NCI-H446 (cell line): Measurements from ENCODE around the gene DLGAP1.

ENCODE experiments used
- DNase-seq, 2 experiments: peaks; one replicate each; lab custom pipeline; 2025; lab: John Stamatoyannopoulos, UW

The DLGAP1 gene

DNA sequence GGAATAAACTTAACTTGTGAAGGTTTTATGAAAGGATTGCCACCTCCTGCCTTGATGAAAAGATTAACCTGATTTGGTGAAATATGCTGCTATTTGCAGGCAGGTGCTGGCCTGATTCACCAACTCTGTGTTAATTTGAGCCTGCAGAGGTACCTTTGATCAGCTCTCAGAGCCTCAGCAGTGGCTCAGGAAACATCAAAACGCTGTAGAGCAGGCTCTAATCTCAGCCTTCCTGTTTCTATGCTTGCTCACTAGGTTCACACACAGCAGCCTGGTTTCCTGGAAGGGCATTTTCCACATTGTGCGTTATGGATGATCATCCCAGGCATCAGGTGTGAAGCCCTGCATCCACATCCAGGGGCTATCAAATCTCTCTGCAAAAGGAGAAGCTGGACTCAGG is 988.2 kb downstream of the DLGAP1 start:
- DNase-seq, result no peak

GRCh38 chr18:3466045-3466444 is 989.1 kb downstream of the DLGAP1 start:
- DNase-seq, result no peak

- DNase-seq, result no peak
Observed at GRCh38 chr18:3463051-3463450, 992.1 kb downstream of the DLGAP1 start.

DNA sequence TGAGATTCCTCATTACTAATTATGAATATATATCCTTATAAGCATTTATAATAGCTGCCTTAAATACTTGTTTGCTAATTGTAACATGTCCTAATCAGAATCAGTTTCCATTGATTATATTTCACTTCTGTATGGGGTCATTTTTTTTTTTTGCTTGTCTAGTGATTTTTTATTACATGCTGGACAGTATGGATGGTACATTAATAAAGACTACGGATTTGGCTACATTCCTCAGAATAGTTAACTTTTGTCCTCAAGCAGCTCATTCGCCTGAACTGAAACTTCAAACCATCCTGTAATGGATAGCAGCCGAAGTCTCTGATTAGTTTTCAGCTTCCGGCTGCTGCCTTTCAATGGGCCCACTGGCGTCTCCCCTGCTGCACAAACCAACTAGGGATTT is 993.4 kb downstream of the DLGAP1 start:
- no peak for DNase-seq

DNA sequence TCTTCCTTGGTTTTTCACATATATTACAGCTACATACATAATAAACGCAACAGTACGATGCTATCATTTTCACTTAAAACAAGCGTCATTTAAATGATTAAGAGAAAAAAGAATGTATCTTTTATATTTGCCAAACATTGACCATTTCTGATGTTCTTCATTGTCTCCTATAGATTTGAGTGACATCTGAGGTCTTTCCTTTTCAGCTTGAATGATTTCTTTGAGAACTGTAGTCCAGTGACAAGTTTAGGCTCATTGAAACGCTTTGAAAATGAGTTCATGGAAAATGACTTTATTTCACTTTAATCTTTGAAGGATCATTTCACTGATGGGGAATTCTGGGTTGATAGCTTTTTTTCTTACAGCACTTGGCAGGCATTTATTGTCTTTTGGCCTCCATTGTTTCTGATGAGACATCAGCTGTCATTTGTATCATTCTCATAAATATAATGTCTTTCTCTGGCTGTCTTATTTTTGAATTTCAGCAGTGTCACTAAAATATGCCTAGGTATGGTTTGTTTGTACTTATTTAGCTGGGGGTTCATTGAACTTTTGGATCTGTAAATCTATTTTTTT is 994.2 kb downstream of the DLGAP1 start:
- no peak for DNase-seq

DNA sequence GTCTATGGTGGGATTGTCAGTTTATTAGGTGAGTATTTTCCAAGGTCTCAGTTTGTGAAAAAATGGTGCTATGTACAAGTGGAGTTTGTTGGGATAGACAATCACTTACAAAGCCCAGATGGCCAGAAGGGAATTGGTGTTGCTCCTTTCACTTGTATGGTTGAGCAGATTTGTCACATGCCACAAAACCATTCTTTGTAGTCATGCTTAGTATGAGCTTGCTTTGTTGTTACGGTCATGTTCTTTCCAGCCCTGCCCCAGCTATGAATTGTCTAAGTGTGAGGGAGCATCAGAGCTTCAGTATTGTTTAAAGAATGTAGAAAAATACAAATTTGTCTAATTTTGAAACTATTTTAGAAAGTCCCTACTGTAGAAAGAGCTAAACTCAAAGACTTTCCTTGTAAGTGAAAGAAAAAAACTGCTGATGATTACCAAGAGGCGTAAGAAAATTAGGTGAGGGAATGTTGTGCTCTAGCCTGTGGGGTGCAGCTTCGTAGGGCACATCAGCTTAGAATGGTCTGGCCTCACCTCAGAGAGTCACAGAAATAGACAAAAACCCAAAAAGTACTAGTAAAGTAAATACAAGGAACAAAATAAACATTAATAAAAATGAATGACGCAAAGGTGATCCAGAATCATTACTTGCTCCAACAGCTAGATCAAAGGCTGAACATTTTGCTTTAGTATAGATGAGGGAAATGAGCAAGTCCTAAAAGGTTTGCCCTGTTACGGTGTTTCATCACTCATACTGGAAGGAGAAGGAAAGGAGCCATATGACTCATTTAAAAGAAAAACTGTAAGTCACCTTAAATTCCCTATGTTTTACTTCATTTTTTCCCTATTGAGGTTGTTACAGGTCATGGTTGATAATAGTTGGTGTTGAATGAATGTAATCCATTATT is 995.9 kb downstream of the DLGAP1 start:
- DNase-seq, result no peak

DNA sequence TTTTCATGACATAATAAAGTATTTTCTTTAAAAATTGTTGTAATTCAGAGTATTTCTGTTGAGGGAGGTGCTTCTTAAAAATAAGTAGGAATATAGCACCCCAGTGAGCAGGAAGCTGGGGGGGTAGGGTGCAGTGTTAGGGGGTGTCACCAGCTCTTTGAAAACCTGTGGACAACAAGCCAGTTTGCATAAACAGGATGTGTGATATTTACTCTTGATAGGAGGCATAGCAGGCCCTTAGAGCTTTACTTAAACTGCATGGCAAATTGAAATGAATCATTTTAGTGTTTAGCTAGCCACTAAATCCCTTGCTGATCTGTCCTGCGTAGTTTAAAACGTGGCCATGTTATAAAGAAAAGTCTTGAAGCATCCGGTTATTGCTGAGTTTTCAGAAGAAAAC is 996.7 kb downstream of the DLGAP1 start:
- DNase-seq, result no peak

- no peak for DNase-seq
Observed at GRCh38 chr18:3457261-3457724, 997.8 kb downstream of the DLGAP1 start.

GRCh38 chr18:3456686-3457069 is 998.4 kb downstream of the DLGAP1 start:
- no peak for DNase-seq

- no peak for DNase-seq
Observed at GRCh38 chr18:3455907-3456685, 999.0 kb downstream of the DLGAP1 start.

GRCh38 chr18:3455090-3455635 is 999.9 kb downstream of the DLGAP1 start:
- no peak for DNase-seq

- peak in 1 of 2 experiments; percentile 35 for DNase-seq
Observed at GRCh38 chr18:3454365-3455089, 1000.6 kb downstream of the DLGAP1 start.

- DNase-seq, result no peak
Observed at GRCh38 chr18:3453540-3454364, 1001.4 kb downstream of the DLGAP1 start.

DNA sequence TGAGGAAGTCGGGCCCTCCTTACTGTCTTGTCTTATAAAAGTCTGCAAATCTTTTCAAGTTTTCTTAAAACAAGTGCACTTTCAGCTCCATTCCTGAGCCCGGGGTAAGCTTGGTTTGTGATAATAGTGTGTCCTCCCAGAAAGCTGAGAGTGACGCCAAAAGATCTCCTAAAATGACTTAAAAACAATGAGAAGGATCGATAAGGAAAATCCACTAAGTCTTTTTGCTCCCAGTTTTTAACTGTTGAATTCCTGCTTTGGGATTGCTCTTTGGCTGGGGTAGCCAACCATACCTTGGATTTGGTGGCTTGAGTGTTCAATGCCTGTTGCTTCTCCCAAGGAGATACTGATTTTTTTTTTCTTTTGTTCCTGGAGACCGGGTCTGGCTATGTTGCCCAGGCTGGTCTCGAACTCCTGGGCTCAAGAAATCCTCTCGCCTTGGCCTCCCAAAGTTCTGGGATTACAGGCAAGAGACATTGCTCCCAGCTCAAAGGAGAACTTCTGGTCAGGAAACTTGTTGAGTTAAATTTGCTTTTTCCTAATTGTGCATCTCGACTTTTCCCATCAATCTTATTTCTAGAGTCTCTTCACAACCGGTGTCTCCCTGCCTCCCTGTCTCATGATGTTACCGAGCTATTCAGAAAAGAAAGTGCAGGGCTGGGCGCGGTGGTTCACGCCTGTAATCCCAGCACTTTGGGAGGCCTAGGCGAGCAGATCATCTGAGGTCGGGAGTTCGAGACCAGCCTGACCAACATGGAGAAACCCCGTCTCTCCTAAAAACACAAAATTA is 1002.2 kb downstream of the DLGAP1 start:
- no peak for DNase-seq

- no peak for DNase-seq
Observed at GRCh38 chr18:3451989-3452749, 1002.9 kb downstream of the DLGAP1 start.

- DNase-seq, result peak; percentile 54 to 81
Observed at GRCh38 chr18:3451183-3451988, 1003.7 kb downstream of the DLGAP1 start.

GRCh38 chr18:3450799-3451182 is 1004.3 kb downstream of the DLGAP1 start:
- no peak for DNase-seq
